NCI-H1048 (cell line): ENCODE results near the gene FIBCD1.

ENCODE experiments used
- DNase-seq: peaks from one replicate; lab custom pipeline; 2025; lab: John Stamatoyannopoulos, UW

Gene FIBCD1

DNA sequence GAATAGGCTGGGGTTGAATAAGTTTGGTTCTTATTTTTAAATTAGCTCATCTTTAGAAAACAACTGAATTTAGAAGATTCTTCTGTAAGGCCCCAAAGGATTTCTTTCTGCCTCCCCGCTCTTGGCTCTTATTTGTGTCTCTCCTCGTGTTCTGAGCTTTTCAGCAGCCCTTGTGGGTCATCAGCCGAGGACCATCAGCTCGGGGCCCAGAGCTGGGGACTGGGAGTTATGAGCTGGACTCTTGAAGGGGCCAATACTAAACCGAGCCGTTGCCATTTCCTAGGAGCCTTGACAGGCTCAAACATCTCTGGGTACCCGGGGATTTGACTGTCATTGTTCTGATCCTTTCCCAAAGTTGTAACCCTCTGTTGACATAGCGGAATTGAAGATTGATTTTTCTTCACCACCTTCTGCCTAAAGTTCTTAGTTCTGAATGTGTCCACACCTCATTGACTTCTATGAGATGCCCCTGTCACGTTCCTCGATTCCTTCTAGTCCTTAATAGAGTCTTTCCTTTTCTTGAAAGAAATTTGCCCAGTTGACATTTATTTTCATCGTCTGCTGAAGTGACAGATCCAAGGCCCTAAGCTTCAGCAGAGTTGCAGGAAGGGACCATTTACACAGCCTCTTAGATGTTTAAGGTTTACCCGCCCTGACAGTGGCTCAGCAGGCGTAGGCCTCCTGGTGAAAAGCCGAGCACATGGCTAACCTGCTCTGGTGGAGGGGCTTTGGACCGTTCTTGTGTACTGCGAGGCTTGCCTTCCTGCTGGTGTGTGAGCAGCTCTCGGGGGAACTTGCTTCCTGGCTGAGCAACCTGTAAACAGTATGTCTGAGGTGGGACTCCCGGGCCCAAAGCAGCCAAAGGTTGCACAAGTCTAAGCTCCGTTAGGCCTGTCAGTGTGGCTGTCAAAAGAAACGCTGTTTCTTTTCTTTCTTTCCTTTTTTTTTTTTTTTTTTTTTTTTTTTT is 80.0 kb downstream of the FIBCD1 start:
- DNase-seq, result no peak

DNA sequence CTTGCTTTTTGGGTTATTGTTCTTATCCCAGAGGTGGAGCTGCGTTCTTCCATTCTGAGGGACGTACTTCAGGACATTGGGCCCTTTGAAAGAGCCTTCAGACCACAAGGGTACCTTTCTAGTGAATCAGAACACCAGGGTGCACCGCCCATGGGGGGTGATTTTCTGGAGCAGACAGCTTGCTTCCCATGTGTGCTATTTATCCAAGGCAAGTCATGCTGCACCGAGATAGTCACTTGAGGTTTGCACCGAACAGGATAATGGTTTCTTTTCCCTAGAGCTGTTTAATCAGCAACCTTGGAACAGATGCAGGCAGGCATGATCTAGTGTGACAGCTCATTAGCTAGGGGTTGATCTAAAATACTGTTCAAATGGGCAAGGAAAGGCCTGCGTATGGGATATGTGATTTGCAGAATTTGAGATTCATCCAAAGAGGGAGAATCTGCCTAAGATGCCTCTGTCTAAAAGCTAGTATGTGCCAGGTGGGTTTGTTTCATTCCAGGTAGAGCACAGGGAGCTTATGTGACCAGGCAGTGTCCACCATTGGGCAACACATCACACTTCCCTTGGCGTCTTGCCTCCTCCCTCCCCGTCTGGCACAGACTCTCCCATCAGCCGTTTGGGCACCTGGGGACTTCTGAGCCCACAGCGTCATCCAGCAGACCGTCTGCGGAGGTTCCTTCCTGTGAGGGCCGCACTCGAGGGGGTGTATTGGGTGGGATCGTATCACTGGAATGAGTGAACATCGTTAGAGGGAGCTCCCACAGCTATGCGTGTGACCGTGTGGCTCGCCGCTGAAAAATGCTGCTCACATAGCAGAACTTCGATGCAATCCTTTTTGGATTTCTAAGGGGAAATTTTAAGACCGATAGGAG is 80.9 kb downstream of the FIBCD1 start:
- no peak for DNase-seq

DNA sequence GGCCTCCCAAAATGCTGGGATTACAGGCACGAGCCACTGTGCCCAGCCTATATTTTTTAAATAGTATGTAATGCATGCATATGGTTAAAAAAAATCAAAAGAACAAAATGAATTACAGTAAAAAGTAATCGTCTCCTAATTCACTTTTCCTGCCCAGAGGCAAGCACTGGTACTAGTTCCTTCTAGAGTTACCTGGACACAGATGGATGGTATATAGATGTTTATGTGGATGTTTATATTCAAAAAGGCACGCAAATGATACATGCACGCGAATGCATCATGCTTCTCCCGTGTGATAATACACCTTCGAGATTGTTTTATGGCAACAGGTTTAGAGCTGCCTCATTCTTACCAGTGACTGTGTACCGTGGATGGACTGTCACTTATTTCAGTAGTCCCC is 82.6 kb downstream of the FIBCD1 start:
- no peak for DNase-seq

DNA sequence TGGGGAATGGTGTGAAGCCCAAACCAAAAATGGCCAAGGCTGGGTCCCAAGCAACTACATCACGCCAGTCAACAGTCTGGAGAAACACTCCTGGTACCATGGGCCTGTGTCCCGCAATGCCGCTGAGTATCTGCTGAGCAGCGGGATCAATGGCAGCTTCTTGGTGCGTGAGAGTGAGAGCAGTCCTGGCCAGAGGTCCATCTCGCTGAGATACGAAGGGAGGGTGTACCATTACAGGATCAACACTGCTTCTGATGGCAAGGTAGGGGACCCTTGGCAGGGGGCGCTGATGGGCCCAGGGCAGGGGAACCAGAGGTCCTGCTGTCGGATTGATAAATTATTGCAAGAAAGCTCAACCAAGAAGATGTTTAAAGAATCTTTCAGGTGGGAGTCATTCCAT is 84.2 kb downstream of the FIBCD1 start:
- DNase-seq, result no peak

DNA sequence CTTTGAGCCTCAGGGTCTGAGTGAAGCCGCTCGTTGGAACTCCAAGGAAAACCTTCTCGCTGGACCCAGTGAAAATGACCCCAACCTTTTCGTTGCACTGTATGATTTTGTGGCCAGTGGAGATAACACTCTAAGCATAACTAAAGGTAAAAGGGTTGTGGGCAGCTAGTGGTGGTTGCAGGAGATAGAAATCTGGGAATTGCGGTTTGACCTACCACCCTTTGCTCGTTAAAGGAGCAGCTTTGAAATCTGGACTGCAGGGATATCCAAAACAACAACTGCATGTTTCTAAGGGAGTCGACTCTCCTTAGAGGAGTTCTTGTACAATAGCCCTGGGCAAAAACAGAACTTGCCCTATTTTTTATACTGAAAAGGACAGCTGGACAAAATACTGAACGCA is 85.0 kb downstream of the FIBCD1 start:
- DNase-seq, result no peak

DNA sequence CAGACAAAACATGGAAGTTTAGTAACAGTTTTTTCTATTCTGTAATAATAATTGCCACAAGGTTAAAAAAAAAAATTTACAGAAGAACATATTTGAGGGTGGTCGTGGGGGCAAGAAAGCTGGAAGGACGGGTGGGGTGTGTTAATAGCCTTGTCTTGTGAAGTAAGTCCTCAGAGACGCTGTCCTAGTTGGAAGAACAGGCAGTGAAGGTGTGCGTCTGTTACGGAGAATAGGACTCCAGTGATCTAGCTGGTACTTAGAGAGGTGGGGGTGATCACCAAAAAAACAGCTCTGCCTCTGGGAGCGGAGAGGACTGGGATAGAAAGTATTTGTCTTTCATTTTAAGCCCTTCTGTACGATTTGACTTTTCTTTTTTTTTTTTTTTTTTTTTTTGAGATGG is 86.2 kb downstream of the FIBCD1 start:
- DNase-seq, result no peak
